Fibroblast of the conjunctiva (primary cell): ENCODE measurements around the gene IKZF2.
A peak's percentile ranks its signal among the peaks of the same experiment; 100 is the strongest.

Experiments
- DNase-seq: peaks from one replicate; pipeline ENCODE4 v3.0.0-alpha.2; 2010; ENCODE audit warnings: low read depth

Gene IKZF2

DNA sequence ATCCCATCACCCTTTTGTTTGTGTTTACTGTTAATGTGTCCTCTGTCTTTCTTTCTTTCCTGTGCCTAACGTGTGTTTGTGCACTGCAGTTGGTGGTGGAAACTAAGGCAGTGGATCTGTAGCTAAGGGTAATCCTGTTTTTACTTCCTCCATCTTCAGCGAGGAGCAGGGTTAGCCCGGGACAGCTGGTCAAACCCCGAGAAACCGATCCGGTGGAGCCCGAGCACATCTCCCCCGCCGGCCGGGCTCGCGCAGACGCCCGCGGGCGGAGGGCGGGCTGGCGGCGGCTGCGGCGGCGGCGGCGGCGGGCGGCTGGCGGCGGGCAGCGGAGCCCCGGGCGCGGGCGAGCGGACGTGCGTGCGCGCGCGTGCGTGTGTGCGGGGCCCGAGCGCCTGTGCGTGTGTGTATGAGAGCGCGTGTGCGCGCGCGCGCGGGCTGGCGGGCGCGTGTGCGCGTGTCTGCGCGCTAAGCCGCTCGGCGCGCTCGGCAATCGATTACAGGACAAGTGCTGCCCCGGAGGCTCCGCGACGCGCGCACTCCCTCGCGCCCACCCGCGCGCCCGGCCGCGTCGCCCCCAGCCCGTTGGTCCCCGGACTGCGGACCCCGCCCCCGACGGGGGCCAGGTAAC is at the start of gene IKZF2:
Gene IKZF2 (minus strand): TSS at position 176 of the 628 bp plus-strand sequence. CDS start 2,983 bp downstream, outside the sequence.
- peak; percentile 83 for DNase-seq

DNA sequence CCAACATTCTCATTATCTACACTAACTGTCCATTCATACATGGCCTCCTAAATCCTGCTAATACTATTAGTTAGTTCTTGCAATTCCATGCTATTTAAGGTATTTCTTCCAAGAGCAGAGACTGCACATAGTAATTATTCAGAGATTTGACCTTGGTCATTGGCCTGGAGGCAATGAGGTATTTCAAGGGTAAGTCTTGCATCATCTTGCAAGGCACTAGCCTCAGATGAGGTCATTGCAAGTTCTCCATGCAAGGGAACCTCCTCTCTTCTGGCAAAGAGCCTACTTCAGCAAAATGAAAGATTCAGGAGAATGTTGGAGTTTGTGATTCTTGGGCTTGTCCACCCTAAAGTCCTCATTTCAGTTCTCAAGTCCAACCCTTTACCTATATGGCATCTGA is 48.5 kb upstream of the IKZF2 start:
- DNase-seq = peak; percentile 71

GRCh38 chr2:213189001-213189899 is 37.8 kb upstream of the IKZF2 start:
- DNase-seq = peak; percentile 32

GRCh38 chr2:213188533-213188867 is 37.1 kb upstream of the IKZF2 start:
- no peak for DNase-seq

DNA sequence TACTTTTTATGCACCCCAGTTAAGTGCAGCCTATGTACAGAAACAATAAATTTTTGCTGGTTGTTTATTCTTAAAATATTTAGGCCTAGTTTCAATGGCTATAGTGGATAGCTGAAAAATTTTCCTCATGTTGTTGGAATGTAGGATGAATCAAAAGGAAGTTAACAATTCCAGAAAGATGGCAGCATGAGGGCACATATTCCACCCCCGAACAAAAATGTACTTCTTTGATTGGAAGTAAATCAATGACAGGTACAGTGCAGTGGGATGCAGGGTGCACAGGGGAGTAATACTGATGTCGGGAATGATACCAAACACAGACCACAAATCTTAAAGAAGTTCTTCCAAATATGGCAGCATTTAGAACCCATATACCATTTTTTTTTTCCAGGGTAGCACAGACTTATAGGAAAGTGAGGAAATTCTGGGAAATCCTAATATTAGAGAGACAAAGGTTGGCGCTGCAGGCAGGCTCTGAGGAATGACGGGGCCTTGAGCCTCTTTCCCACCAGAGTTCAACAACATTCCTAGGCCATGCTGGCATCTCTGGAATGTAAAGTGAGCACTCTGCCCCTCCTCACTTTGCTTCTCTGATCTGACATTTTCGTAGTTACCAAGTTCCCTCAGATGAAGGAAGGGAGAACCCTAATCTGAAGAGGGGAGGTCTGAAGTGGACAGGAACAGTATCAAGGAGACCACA is 36.6 kb upstream of the IKZF2 start:
- DNase-seq = no peak

DNA sequence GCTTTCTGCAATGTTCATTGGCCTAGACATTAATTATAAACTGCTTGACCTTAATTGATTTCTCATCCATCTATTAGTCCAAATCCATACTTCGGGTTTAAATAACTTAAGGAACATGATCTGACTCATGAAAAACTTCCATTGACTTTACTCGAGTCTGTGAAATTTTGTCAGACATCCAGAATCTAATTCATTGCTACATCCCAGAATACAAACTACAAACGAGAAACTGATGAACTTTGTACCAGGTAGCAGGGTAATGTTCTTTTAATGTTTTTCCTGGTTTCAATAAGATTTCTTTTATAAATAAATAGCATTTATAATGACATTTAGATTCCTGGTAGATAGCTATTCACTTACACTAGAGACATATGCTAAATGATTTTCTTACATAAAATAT is 36.0 kb upstream of the IKZF2 start:
- DNase-seq = no peak

- DNase-seq = no peak
Observed at GRCh38 chr2:213185147-213185822, 33.9 kb upstream of the IKZF2 start.

DNA sequence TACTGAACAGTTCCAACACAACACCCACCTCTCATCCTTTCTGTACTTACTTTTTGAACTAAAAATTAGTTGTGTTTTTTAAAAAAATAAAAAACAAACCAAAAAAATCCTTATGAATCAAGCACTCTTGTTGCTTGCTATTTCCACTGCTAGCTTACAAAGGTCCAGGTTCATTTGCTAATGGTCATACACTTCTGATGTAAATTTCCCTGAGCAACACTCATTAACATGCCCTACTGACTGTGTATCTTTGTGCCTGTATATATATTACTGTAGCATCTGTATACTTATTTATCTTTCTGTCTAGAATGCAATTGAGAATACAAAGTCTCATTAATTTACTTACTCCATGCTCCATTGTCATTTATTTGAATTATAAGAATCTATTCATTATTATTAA is 30.3 kb upstream of the IKZF2 start:
- DNase-seq = no peak

GRCh38 chr2:213177679-213178078 is 26.3 kb upstream of the IKZF2 start:
- DNase-seq = no peak

GRCh38 chr2:213175673-213176247 is 24.3 kb upstream of the IKZF2 start:
- no peak for DNase-seq

GRCh38 chr2:213172641-213173040 is 21.2 kb upstream of the IKZF2 start:
- DNase-seq = no peak

DNA sequence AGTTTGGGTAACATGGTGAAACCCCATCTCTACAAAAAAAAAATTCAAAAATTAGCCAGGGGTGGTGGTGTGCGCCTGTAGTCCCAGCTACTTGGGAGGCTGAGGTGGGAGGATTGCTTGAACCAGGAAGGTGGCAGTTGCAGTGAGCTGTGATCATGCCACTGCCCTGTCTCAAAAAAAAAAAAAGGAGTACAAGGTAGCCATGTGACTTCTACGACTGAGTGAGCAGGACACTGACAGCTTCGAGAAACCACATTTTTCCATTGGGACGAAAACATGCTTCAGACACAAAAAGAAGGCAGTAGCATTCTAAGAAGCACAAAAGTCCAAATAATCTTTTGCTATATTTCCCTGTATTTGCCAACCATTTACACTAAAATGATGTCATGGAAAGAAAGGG is 19.7 kb upstream of the IKZF2 start:
- DNase-seq = no peak

- no peak for DNase-seq
Observed at GRCh38 chr2:213167271-213167930, 16.0 kb upstream of the IKZF2 start.

DNA sequence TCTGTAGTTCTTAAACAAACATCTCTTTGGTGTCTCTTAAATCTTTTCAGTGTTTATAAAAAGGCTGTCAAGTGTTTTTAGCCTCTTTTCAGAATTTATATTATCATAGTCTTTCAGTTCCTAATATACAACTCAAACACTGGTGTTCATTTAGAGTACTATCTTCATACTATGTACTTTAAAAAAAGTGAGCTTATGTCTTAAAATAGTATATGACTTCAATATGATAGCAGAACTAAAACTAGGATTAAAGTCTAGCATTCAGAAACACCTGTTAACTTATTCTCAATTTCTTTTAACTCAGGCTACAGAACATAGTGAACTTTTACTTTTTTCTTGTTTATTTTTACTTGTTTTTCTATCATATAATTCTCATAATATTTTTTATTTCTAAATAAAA is 14.7 kb upstream of the IKZF2 start:
- no peak for DNase-seq

GRCh38 chr2:213164263-213164662 is 12.9 kb upstream of the IKZF2 start:
- no peak for DNase-seq

- no peak for DNase-seq
Observed at GRCh38 chr2:213162516-213163118, 11.2 kb upstream of the IKZF2 start.

DNA sequence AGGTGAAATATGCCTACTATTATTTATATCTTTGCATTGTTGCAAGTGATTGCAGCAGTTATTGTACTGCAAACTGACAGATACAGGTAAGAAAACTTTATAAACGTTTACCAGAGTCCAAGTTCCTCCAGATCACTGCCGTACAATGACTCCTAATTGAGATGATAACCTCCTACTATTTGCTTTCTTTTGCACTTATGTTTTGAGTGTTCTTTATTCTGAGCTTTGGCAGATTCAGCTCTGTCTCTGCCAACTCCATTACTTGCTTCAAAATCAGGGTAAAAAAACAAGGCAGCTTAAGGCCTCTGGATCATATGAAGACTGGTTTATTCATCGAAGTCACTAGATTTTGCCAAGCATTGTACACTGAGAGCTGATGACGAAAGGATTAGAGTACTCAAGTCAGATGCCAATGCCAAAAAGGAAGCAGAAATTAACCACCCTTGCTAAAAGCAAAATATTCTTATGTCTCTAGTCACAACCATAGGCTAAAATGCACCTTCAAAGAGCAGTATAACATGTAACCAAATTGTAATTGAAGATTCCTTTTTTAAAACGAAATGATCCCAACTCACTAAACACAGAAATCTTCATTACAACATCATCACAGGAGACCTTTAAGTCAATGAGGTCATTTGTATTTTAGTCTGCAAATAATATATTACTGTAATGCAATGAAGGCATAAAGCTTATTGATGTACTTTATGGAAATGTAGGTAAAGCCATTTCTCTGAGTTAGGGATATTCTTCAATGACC is 10.5 kb upstream of the IKZF2 start:
- peak; percentile 59 for DNase-seq

DNA sequence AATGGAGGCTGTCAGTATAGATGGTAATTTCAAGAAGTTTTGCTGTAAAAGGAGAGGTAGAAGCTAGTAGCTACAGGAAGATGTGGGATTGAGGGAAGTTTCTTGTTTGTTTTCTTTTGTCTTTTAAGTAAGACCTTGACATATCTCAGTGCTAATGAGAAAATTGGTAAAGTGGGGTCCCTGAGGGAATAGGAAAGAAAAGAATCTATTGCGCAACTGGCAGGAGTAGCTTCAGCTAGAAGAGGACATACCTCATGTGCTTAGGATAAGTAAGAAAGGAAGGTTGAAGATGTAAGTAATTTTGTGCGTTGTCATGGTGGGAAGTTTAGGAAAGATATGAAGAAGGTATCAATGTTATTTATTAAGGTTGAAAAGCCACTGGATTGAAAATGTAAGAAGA is 8.4 kb upstream of the IKZF2 start:
- no peak for DNase-seq

DNA sequence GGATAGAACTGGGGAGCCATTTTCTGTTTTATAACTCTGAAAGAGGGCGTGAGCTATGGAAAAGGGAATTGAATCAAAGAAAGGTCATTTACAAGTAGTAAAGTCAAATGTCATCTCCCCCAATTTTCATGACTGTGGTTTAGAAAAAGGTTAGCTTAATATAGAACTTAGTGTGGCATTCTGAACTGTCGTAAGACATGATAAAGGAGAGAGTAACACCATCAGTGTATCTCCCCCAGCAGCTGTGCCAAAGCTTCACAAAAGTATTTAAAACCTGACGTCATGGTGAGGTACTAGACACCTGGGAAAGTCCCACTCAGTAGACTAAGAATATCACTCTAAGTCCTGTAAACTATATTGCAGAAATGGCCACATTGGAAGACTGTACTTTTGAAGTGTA is 5.8 kb upstream of the IKZF2 start:
- DNase-seq = no peak

DNA sequence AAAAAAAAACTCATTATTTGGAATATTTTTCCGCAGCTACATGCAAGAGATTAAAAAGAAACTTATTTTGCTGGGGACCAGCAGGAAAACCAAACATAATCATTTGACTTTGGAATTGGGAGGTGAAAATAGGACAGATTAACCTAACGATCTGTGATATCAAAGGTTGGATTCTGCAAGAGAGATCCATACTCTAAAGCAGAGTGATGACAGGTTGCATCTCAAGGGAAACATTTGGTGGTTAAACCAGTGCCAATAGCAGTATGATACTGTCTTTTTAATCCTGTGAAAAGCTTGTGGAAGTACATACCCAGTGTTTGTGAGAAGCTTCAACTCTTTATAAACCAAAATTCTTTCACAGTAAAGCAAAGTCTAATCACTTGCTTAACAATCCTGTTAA is 5.3 kb upstream of the IKZF2 start:
- DNase-seq = no peak
